Right forelimb (tissue), 1 donor: ENCODE measurements around the gene MNAT1.

Source experiments
- DNase-seq: peaks from one replicate; pipeline ENCODE4 v3.0.0-alpha.2; 2018

MNAT1 gene

DNA sequence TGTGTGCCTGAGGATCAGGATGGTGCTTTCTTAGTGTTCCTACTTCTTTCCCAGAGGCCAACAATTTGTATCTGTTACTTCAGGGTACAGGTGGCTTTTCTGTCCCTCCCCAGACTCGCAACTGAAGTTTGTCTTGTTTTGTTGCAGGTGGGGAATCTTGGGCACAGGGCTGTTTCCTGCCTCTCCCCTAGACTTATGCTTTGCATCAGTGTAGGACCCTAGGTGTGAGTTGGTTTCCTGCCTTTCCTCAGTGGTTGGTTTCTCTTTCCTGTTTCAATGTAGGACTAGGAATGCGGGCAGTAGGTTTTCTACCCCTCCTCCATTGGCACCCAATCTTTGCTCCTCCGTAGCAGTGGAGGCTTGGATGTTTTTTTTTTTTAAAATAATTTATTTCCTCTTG, 159.3 kb downstream of the MNAT1 start:
- no peak for DNase-seq

GRCh38 chr14:60904381-60904780, 169.8 kb downstream of the MNAT1 start:
- no peak for DNase-seq

- no peak for DNase-seq
Measured at GRCh38 chr14:60905923-60906322, 171.4 kb downstream of the MNAT1 start.

GRCh38 chr14:60915781-60916180, 181.2 kb downstream of the MNAT1 start:
- DNase-seq = no peak

- DNase-seq = no peak
Measured at GRCh38 chr14:60922050-60922449, 187.5 kb downstream of the MNAT1 start.

- no peak for DNase-seq
Measured at GRCh38 chr14:60925286-60925685, 190.7 kb downstream of the MNAT1 start.

- no peak for DNase-seq
Measured at GRCh38 chr14:60926002-60926401, 191.4 kb downstream of the MNAT1 start.

DNA sequence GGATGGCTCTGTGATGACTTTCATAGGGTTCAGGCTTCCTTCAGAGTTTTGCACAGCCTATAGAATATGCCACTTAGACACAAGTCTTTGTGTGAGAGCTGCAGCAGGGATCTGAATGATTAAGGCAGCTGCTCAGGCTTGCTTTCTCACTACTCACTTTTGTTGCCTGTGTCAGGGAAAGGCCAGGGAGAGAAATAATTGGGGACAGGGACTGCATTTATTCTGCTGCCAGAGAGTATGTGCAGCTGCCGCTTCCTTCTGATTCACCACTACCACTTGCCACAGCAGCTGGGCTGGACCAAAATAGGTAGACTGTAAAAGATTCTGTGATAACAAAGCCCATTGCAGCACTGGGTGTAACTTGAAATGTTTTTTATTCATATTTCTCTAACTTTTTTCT, 196.7 kb downstream of the MNAT1 start:
- peak; percentile 56 for DNase-seq

DNA sequence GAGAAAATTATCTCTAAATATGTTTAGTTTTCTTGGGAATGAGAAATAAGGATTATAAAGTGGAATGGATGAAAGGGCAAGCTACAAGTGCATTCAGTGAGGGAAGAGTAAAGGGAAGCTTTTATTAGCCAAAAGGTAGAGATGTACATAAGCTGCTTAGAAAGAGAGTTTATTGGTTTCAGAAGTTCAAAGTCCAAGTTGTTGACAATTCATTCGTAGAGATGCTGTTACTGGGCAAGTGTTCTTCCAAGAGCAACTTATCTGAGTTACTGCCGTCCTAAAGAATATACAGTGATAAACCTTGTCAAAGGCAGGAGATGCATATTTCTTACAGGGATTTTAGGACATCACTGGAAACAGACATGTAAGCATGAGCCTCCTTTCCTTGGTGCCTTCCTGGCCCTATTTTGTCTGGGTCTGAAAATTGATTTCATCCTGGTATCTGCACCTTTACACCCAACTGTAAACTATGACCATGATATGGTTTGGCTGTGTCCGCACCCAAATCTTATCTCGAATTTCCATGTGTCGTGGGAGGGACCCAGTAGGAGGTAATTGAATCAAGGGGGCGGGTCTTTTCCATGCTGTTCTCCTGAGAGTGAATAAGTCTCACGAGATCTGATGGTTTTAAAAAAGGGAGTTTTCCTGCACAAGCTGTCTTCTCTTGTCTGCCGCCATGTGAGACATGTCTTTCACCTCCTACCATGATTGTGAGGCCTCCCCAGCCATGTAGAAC, 199.5 kb downstream of the MNAT1 start:
- DNase-seq = no peak

DNA sequence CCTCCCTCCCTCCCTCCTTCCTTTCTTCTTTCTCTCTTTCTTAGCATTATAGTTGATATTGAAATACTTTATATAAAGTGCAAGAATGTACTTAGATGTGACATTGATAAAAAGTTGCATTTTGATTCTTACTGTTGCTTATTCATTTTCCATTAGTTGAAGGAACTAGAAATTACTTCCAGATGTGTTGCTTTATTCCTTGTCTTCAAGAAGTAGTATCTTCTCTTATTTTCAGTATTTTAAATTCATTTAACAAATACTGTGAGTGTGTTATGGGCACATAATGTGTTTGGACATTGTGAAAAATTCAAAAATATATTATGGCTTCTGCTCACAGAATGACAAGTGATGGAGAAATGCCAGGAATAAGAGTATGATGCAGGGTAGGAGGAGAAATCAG, 200.8 kb downstream of the MNAT1 start:
- no peak for DNase-seq

GRCh38 chr14:60943637-60944032, 209.1 kb downstream of the MNAT1 start:
- DNase-seq = no peak

DNA sequence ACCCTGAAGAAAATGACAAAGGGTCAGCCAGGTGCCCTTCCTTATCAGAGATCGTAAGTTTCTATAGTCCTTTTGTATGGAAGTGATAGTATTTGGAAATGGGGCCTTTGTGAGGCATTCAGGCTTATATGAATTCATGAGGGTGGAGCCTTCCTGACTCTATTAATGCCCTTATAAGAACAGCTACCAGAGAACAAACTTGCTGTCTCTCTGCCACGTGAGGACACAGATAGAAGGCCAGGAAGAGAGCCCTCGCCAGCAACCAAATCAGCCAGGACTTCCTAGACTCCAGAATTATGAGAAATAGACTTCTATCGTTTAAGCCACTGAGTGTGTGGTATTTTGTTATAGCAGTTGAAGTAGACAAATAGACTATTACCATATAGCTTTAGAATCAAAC, 209.6 kb downstream of the MNAT1 start:
- no peak for DNase-seq

DNA sequence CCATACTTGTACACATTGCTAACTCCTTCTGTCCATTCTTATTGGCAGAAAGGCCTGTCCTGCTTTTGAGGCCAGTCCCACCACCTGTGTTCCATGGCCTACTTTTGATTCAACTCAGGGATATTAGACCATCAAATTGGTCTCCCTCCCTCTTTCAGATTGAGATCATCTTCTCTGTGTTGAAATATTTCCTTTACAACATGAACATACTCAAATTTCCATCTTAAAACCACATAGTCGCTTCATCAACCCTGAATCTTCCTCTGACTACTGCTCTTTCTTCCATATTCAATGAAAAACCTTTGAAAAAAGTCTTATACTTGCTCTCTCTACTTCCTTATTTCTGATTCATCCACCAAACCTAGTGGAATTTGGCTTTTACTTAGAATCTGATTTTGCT, 211.4 kb downstream of the MNAT1 start:
- no peak for DNase-seq

DNA sequence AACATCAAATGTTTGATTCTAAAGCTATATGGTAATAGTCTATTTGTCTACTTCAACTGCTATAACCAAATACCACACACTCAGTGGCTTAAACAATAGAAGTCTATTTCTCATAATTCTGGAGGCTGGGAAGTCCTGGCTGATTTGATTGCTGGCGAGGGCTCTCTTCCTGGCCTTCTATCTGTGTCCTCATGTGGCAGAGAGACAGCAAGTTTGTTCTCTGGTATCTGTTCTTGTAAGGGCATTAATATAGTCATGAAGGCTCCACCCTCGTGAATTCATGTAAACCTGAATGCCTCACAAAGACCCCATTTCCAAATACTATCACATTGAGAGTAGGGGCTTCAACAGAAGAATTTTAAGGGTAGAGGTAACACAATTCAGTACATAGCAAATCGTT, 212.2 kb downstream of the MNAT1 start:
- DNase-seq = no peak

- DNase-seq = no peak
Measured at GRCh38 chr14:60951776-60952435, 217.3 kb downstream of the MNAT1 start.

DNA sequence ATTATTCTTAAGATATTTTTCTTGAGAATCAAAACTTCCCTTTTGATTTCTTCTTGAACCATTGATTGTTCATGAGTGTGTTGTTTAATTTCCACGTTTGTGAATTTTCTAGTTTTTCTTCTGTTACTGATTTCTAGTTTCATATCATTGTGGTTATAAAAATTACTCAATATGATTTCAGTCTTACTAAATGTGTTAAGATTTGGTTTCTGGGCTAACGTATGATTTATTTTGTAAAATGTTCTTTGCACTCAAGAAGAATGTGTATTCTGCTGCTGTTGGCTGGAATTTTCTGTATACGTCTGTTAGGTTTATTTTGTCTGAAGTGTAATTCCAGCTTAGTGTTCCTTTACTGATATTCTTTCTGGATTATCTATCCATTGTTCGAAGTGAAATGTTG, 221.6 kb downstream of the MNAT1 start:
- DNase-seq = no peak

GRCh38 chr14:60956632-60957031, 222.1 kb downstream of the MNAT1 start:
- DNase-seq = no peak

DNA sequence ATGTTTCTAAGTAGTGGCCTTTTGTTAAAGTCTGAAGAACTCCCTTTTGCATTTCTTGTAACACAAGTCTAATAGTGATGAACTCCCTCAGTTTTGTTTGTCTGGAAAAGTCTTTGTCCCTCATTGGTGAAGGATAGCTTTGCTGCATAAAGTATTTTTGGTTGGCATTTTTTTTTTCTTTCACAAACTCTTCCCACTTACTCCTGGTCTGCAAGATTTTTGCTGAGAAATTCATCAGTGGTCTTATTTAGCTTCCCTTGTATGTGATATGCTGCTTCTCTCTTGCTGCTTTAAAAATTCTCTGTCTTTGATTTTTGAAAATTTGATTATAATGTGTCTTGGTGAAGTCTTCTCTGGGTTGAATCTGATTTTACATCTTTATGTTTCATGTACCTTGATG, 223.6 kb downstream of the MNAT1 start:
- DNase-seq = no peak

DNA sequence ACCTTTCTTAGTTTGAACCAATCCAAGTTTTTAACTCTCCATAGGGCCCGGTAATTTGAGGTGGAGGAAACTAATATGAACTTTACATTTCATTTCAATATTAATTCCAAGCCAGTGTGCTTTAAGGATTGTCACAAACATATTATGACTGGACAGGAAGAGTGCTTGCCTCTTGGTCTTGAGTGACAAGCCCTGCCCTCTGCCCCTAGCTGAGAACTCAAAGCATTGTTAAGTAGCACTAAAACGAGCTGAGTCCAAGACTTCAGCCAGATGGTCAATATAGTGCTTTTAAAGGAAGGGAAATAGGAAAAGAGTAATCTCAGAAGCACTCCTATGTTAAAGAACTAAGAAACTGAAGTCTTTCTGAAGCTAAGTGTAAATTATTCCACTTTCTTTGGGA, 229.2 kb downstream of the MNAT1 start:
- DNase-seq = no peak

- DNase-seq = no peak
Measured at GRCh38 chr14:60964904-60965303, 230.3 kb downstream of the MNAT1 start.

DNA sequence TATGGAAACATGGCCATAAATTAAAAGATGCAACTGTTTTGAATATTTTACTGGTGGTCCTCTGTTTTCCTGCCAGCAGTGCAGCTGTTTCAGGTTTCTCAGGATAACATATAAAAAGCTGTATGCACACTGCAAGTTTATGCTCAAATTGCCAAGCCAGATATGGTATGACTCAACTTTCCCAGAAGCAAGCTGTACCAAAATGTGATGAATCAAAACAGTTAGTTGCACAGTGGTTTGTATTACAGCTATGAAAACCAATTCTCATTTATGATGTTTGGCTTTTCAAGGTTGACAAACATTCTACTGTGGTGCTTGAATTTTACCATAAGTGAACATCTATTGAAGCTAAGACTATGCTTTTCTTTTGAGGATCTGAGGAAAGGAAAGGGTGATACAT, 230.8 kb downstream of the MNAT1 start:
- no peak for DNase-seq

DNA sequence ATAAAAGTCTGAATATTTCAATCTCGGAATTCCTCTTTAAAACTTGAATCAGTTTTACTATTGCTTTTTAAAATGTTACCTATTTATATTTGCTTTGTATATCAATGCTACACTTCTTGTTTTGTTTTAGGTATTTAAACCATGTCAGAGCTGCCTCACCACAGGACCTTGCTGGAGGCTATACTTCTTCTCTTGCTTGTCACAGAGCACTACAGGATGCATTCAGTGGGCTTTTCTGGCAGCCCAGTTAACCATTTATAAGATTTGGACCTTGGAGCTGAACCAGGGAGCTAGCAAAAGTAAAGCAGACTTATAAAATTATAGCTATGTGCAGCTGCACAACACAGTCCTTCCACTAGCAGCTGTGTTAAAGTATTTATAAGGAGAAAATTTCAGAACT, 233.5 kb downstream of the MNAT1 start:
- no peak for DNase-seq

DNA sequence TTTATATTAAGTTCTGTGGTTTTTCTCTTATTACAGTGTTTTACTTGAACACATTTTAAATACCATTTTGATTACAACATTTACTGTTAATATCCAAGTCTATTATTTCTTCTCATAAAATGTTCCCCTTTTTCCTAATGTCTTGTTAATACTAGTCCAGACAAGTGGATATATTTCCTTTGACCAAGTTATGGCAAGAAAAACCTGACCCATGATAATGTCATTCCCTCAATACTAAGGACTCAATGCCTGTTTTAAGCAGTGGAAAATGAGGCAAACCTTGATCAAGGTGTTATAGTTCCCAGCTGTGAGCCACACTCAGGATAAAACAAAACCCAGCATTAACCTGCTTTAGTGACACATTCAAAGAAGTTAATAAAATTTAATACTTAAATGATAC, 234.1 kb downstream of the MNAT1 start:
- no peak for DNase-seq

DNA sequence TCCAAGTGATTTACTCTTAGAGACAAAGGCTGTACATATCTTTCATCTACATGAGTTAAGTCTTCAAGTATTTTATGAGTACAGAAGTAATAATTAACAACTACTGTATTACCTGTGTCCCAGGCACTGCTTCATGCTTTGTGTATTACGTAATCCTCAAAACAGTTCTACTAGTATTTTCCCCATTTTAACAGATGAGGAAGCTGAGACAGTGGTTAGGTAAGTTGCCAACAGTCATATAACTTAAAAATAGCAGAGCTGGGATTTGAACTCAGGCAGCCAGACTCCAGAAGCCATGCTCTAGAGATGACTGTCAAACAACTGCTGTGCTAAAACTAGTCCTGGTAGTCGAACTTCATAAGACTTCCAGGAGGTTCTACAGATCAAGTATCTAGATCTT, 235.6 kb downstream of the MNAT1 start:
- DNase-seq = no peak

DNA sequence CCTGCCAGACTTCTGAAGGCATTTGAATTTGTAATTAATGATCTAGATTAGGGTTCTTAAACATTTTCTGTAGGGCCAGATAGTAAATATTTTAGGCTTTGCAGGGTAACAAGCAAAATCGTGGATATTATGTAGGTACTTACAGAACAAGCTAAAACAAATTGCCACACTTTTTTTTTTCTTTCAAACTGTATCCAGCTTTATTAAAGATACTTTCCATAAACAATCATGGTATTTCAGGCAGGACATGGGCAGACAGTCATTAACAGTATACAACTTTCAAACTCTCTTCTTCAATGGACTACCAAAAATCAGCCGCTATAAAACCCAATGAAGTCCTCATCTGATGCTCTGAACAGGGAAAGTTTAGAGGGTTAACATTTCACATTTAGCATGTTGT, 236.7 kb downstream of the MNAT1 start:
- DNase-seq = no peak
